AG09319 (cell line): ENCODE data around the gene NRAP.

ENCODE experiments used
- DNase-seq: peaks from one replicate; pipeline ENCODE4 v3.0.0-alpha.2; 2010; ENCODE audit warnings: low read depth; ENCODE audit errors: extremely low read depth
- TF ChIP-seq, protein P1 (sequence below): IDR thresholded peaks from 2 replicates; pipeline ENCODE4 v1.5.1; 2011; ENCODE audit warnings: low read depth, mild to moderate bottlenecking, inconsistent platforms, low read length, moderate library complexity

NRAP gene

DNA sequence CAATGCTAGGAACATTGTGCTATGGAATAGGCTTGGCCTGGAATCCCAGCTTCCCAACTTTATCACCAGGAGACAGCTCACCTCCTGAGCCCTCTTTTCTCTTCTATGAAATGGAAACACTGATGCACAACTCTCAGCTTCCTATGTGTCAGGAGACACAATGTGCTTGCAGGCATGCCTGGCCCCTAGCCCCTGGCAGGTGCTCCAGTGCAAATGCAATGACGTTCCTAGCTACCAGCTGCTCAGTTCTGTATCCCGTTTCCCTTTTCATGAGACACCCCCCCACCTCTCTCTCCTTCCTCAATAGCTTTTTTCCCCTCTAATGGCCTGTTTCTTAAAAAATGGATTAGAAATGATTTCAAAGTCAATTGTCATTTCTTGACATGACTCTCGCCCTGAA, 80.3 kb downstream of the NRAP start:
- TF ChIP-seq, protein P1, sequence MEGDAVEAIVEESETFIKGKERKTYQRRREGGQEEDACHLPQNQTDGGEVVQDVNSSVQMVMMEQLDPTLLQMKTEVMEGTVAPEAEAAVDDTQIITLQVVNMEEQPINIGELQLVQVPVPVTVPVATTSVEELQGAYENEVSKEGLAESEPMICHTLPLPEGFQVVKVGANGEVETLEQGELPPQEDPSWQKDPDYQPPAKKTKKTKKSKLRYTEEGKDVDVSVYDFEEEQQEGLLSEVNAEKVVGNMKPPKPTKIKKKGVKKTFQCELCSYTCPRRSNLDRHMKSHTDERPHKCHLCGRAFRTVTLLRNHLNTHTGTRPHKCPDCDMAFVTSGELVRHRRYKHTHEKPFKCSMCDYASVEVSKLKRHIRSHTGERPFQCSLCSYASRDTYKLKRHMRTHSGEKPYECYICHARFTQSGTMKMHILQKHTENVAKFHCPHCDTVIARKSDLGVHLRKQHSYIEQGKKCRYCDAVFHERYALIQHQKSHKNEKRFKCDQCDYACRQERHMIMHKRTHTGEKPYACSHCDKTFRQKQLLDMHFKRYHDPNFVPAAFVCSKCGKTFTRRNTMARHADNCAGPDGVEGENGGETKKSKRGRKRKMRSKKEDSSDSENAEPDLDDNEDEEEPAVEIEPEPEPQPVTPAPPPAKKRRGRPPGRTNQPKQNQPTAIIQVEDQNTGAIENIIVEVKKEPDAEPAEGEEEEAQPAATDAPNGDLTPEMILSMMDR, result no peak
- DNase-seq, result no peak

DNA sequence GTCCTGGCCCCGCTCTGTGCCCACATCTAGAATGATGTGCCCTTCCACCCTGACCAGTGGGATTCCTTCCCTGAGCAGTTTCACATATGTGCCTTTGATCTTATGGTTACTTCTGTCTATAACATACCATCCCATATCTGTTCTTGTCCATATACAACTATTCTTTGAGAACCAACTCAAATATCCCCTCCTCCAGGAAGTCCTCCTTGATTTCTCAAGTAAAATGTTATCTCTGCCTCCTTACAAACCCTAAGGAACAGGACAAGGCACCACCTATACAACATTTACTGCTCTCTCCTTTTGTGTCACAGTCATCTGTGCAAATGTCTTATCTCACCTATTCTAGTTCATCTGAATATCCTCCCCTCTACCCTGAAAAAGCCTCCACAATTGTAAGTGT, 82.7 kb downstream of the NRAP start:
- DNase-seq, result no peak
- TF ChIP-seq, protein P1, result no peak

DNA sequence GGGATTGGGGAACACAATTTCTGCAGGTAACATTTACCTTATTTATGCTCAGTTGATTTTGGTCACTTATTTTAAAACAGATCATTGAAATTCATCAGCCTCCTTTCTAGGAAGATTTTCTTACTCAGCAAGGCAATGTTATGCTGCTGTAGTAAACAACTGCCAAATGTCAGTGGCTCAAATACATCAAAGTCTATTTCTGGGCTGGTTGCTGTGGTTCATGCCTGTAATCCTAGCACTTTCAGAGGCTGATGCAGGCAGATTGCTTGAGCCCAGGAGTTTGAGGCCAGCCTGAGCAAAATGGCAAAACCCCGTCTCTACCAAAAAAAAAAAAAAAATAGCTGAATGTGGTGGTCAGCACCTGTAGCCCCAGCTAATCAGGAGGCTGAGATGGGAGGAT, 85.1 kb downstream of the NRAP start:
- DNase-seq, result no peak
- TF ChIP-seq, protein P1, result no peak

DNA sequence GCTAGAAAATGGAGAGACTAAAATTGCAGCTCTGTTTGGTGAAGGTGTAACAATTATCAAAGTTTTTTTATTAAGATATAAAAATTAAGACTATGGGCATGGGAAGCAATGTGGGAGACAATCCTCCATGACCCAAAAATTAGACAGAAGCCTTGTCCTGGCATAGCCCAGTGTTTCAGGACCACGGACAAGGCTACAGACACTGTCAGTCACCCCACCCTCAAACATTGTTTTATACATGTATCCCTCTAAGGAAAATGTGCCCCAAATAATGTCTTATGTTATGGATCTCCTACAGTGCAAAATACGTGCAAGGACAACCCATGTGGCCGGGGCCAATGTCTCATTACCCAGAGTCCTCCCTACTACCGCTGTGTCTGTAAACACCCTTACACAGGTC, 87.0 kb downstream of the NRAP start:
- TF ChIP-seq, protein P1, result no peak
- DNase-seq, result no peak

DNA sequence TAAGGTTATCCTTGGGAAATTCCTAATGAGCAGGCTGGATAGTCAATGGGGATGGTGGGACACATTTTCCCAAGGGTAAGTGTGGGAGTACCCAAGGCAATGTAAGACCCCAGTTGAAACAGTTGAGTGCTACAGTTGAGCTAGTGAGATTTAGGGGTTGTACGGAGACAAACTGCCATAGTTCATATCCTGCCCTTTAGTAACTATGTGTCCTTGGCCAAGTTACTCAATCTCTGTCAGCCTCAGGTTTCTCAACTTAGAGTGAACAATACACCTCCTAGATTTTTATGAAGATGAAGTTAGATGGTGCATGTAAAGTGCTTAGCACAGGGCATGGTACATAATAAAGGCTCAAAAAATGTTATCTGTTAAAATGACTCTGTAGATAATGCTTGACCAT, 90.5 kb downstream of the NRAP start:
- DNase-seq, result no peak
- TF ChIP-seq, protein P1, result no peak

DNA sequence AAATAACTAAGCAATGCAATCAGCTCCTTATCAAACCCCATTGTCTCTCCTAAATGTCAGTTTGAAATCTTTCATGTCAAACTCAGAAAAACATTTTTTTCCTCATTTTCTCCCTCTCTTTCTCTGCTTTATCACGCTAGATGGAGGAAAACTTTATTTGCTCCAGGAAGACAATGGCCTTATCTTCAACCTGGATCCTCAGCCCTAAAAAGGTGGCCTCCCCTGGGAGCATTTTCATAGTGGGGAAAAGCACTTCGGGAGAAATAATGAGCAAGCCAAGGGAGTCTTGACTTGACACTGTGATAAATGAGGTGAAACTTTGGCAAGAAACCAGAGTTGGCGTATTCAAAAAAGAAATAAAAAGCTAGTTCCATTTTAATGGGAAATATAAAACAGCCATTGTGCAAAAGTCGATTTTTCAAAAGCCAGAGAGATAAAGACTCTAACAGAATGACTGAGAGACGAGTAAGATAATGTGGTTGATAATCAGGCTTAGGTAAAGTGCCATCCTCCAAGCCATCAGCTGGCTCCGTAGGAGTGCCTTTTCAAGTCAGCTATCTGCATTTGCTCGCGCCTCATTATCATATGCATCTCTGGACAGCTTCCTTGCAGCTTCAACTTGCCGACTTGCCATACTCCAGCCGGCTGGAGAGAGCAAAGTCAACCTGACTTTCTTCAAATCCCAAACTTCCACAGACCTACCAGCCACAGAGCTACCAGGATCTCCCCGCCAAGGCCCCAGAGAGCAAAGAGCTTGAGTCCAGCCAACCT, 91.1 kb downstream of the NRAP start:
- TF ChIP-seq, protein P1, result no peak
- no peak for DNase-seq

DNA sequence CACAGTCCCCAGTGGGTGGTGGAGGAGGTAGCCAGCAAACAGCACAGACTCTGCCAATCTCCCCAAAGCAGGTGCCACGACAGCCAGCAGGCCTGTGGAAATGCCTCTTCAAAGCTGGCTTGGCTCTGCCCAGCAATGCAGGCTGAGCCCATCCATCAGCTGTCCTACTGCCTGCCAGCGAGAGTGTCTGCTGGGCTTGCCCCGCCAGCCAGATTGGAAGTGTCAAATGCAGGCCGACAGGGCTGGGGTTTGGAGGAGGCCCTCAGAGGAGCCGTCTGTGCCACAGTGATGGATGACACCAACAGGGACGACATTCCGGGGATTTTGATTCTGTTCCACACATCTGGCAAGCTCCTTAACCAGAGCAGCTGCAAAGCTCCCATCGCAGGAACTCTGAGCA, 94.3 kb downstream of the NRAP start:
- DNase-seq, result no peak

More for the DNA sequence above, 94.3 kb downstream of the NRAP start:
- TF ChIP-seq, protein P1, result no peak
